K562 (cell line): Measurements from ENCODE around the gene EVI5. TPM values are rescaled to one million over a fixed set of nuclear protein-coding genes. Genes with fewer than 3 reads are reported as not detected.

Experiments used
- ATAC-seq: fragments of 200-7000 bp; cut with Tn5 transposase; 3 replicates; pipeline ENCODE4 v1.9.1; 2020; ENCODE audit warnings: moderate library complexity
- BruUV-seq: library from RNA; stranded (reverse); fragments of 400-500 nt; replicated peaks from 2 replicates; lab custom pipeline; 2021; lab: Mats Ljungman, UMichigan
- CTCF ChIA-PET: fragments of 300-600 bp; formaldehyde crosslinking; extraction: SDS; loops from one replicate; lab custom pipeline; 2021; ENCODE audit warnings: low intra/inter-chr PET ratio; lab: Yijun Ruan, JAX
- POLR2A ChIA-PET: fragments of 300-600, 350-650 bp; sonication (Branson Sonifier 250); formaldehyde crosslinking; extraction: SDS; loops from one replicate; lab custom pipeline; 2021; ENCODE audit warnings: antibody characterized with exemption, inconsistent platforms; lab: Yijun Ruan, JAX
- DNase-seq, 4 experiments: peaks; one replicate each; pipeline versions ENCODE4 v3.0.0 to v3.0.0-alpha.2; 2011 to 2018; ENCODE audit warnings: low spot score in 3 of 4, mixed read lengths in 3 of 4; ENCODE audit errors: extremely low read depth in 1 of 4
- FAIRE-seq: peaks from 2 replicates; lab custom pipeline; 2011; peaks lifted over from hg19 to GRCh38; lab: Jason Lieb, UNC
- H2AFZ ChIP-seq: 2 replicates; pipeline ENCODE4 v1.6.0; 2011; ENCODE audit warnings: low read depth, low read length, control low read depth, inconsistent platforms
- H3K27ac ChIP-seq: fragments of 200-600 bp; 3 replicates; pipeline ENCODE4 v1.8.0; 2011; ENCODE audit warnings: low read depth, mild to moderate bottlenecking, control low read depth, inconsistent platforms, low read length, moderate library complexity, mixed read lengths; ENCODE audit errors: extremely low read depth
- H3K27me3 ChIP-seq, 2 experiments: fragments of 300-600 bp in 1 of 2; 2 replicates in 1 of 2; 3 replicates in 1 of 2; pipeline versions ENCODE4 v1.6.0 to v1.8.0; 2011; ENCODE audit warnings: inconsistent platforms in 2 of 2, low read length in 2 of 2, mild to moderate bottlenecking in 1 of 2, mixed read lengths in 1 of 2, moderate library complexity in 1 of 2; ENCODE audit not compliant: control insufficient read depth in 2 of 2, insufficient read depth in 2 of 2
- H3K36me3 ChIP-seq: fragments of 300-600 bp; 3 replicates; pipeline ENCODE4 v1.8.0; 2011; ENCODE audit warnings: mild to moderate bottlenecking, low read length, inconsistent platforms; ENCODE audit not compliant: control insufficient read depth, insufficient read depth
- H3K4me1 ChIP-seq, 2 experiments: fragments of 200-600 bp in 1 of 2; replicated peaks in 1 of 2; 2 replicates in 1 of 2; 3 replicates in 1 of 2; pipeline versions ENCODE4 v1.5.1 to v1.8.0; 2011; ENCODE audit warnings: inconsistent platforms in 2 of 2, low read length in 2 of 2, mild to moderate bottlenecking in 1 of 2, mixed read lengths in 1 of 2, moderate library complexity in 1 of 2; ENCODE audit not compliant: control insufficient read depth in 2 of 2, insufficient read depth in 2 of 2
- H3K4me2 ChIP-seq: 2 replicates; pipeline ENCODE4 v1.6.1; 2011; ENCODE audit warnings: low read length, control low read depth, inconsistent platforms, mixed read lengths; ENCODE audit not compliant: insufficient read depth
- H3K4me3 ChIP-seq: fragments of 200-600 bp; sonication (generic), shearing (Covaris generic); 2 replicates; pipeline ENCODE4 v1.5.1; 2016; ENCODE audit warnings: control low read depth, inconsistent platforms
- H3K79me2 ChIP-seq: fragments of 200-600 bp; 3 replicates; pipeline ENCODE4 v1.8.0; 2011; ENCODE audit warnings: low read length, inconsistent platforms; ENCODE audit not compliant: control insufficient read depth, insufficient read depth
- H3K9ac ChIP-seq, 2 experiments: 2 replicates each; pipeline versions ENCODE4 v1.6.0 to v1.6.1; 2011; ENCODE audit warnings: low read depth in 2 of 2, low read length in 2 of 2, control low read depth in 1 of 2, inconsistent platforms in 1 of 2, mild to moderate bottlenecking in 1 of 2, mixed read lengths in 1 of 2; ENCODE audit not compliant: insufficient read depth in 1 of 2
- H3K9me1 ChIP-seq: one replicate; pipeline ENCODE4 v1.6.0; 2011; ENCODE audit warnings: inconsistent platforms, mild to moderate bottlenecking, low read length, moderate library complexity; ENCODE audit not compliant: control insufficient read depth, insufficient read depth
- H3K9me3 ChIP-seq: replicated peaks from 2 replicates; pipeline ENCODE4 v1.5.1; 2011; ENCODE audit warnings: low read depth, low read length, inconsistent platforms; ENCODE audit not compliant: control insufficient read depth, insufficient read depth
- H4K20me1 ChIP-seq: replicated peaks from 2 replicates; pipeline ENCODE4 v1.6.1; 2011; ENCODE audit warnings: low read length, inconsistent platforms, mixed read lengths; ENCODE audit not compliant: control insufficient read depth, insufficient read depth
- ARID3A ChIP-seq: IDR thresholded peaks from 2 replicates; pipeline ENCODE4 v1.6.1; 2012; ENCODE audit warnings: low read depth, low read length, improper control_type of control experiment, borderline replicate concordance
- BCOR ChIP-seq: fragments of 450-650 bp; IDR thresholded peaks from 2 replicates; pipeline ENCODE4 v1.6.1; 2016
- C11orf30 ChIP-seq: fragments of 450-650 bp; IDR thresholded peaks from 2 replicates; pipeline ENCODE4 v1.6.1; 2016; ENCODE audit warnings: low read depth, mild to moderate bottlenecking
- CBFA2T2 ChIP-seq: fragments of 450-650 bp; conservative IDR thresholded peaks from 2 replicates; pipeline ENCODE4 v1.6.1; 2017; ENCODE audit warnings: mild to moderate bottlenecking
- ERF ChIP-seq: fragments of 450-650 bp; formaldehyde crosslinking; IDR thresholded peaks from 2 replicates; pipeline ENCODE4 v1.4.0; 2020; ENCODE audit warnings: mild to moderate bottlenecking, mixed read lengths
- ETV5 ChIP-seq: sonication (generic); formaldehyde crosslinking; IDR thresholded peaks from 2 replicates; pipeline ENCODE4 v1.4.0; 2020; ENCODE audit warnings: low read depth, mild to moderate bottlenecking, missing genetic modification reagents
- HDAC8 ChIP-seq: fragments of 450-650 bp; IDR thresholded peaks from 2 replicates; pipeline ENCODE4 v1.6.1; 2016; ENCODE audit warnings: mild to moderate bottlenecking, missing genetic modification characterization, moderate library complexity, missing compliant biosample characterization
- NUFIP1 ChIP-seq: fragments of 450-650 bp; IDR thresholded peaks from 2 replicates; pipeline ENCODE4 v1.6.1; 2018; ENCODE audit not compliant: partially characterized antibody
- PHB2 ChIP-seq: fragments of 450-650 bp; IDR thresholded peaks from 2 replicates; pipeline ENCODE4 v1.6.1; 2017; ENCODE audit warnings: low read depth
- POLR2A ChIP-seq: fragments of 450-650 bp; conservative IDR thresholded peaks from 2 replicates; pipeline ENCODE4 v1.6.1; 2016
- PRMT5 ChIP-seq: sonication (generic); formaldehyde crosslinking; IDR thresholded peaks from 2 replicates; pipeline ENCODE4 v1.5.0; 2020; ENCODE audit warnings: missing genetic modification reagents
- SLC30A9 ChIP-seq: fragments of 250-450 bp; sonication (Bioruptor Pico); IDR thresholded peaks from 2 replicates; pipeline ENCODE4 v1.8.0; 2022; ENCODE audit warnings: mild to moderate bottlenecking, moderate library complexity
- TCF15 ChIP-seq: fragments of 250-450 bp; sonication (Bioruptor Pico); IDR thresholded peaks from 2 replicates; pipeline ENCODE4 v1.8.0; 2022; ENCODE audit warnings: moderate library complexity, mild to moderate bottlenecking, inconsistent platforms
- ZFX ChIP-seq: sonication (generic); formaldehyde crosslinking; IDR thresholded peaks from 2 replicates; pipeline ENCODE4 v1.8.0; 2022; ENCODE audit warnings: mild to moderate bottlenecking, missing genetic modification reagents, moderate library complexity
- in situ Hi-C: fragments of 300-500 bp; cut with MboI; formaldehyde crosslinking; loops from 4 replicates; pipeline ENCODE4 v1.15.0; 2018; ENCODE audit warnings: inconsistent platforms, mixed read lengths
- intact Hi-C: fragments of 100-400 bp; cut with micrococcal nuclease; formaldehyde crosslinking; loops from 2 replicates; pipeline ENCODE4 v1.14.2; 2022
- polyA plus RNA-seq, 8 experiments: library from polyadenylated mRNA; depleted of rRNA in 4 of 8; stranded (reverse) in 5 of 8; unstranded in 3 of 8; fragments of >200 nt; fragmentation: Nextera tagmentation in 2 of 8; fragmentation: Illumina TruSeq in 1 of 8; extraction: Ambion mirVana in 2 of 8; extraction: Trizol in 1 of 8; gene quantifications; 2 replicates each; pipeline versions ENCODE4 v1.2.1 to v1.2.3, GENCODE V29; 2011 to 2014; ENCODE audit warnings: inconsistent platforms in 1 of 8, missing spikeins in 1 of 8
- total RNA-seq, 7 experiments: library from RNA; depleted of rRNA in 6 of 7; stranded (reverse); fragments of >200 nt in 6 of 7; fragmentation: Illumina TruSeq in 2 of 7; extraction: Trizol in 2 of 7; gene quantifications; 2 replicates each; pipeline versions ENCODE4 v1.2.1 to v1.2.3, GENCODE V29; 2011 to 2021; ENCODE audit warnings: low replicate concordance in 1 of 7

EVI5 gene
- total and polyA plus RNA-seq, 9 of the 15 experiments (the other 6 are each of a cell fraction or from before 2014, with no cell fraction given): 1.7 to 50.1 (median 13.7) TPM

GRCh38 chr1:92503043-92503925, 281.6 kb downstream of the EVI5 start (continued):
- TF ChIP-seq SLC30A9 (CRISPR knock-in tag) (no peak), PHB2 (no peak), POLR2A (no peak), BCOR (no peak), ETV5 (CRISPR knock-in tag) (no peak), C11orf30 (peak; percentile 27; the same call in 1 of the 2 replicates), NUFIP1 (no peak), CBFA2T2 (no peak), TCF15 (CRISPR knock-in tag) (no peak), PRMT5 (CRISPR knock-in tag) (no peak)

GRCh38 chr1:92502247-92502646, 282.7 kb downstream of the EVI5 start:
- Histone ChIP-seq H3K4me1 (no peaks in the 10 kb centered on the region), H3K9me1 (no peaks in the 10 kb centered on the region), H3K79me2 (no peaks in the 10 kb centered on the region), H3K27me3 (no peaks in the 10 kb centered on the region), H3K9ac (no peak overlapping the region), H4K20me1 (no peaks in the 10 kb centered on the region), H2AFZ (no peak overlapping the region), H3K4me2 (no peak overlapping the region), H3K9me3 (no peaks in the 10 kb centered on the region), H3K36me3 (no peaks in the 10 kb centered on the region), H3K4me3 (no peak overlapping the region), H3K27ac (no peak overlapping the region)
- in situ Hi-C loops (no loop called here), intact Hi-C loops (no loop called here)
- no peak for DNase-seq
- BruUV-seq: no TSS peak
- ChIA-PET CTCF (no interaction called here), POLR2A (no interaction called here)
- FAIRE-seq: no peak
- ATAC-seq: no peak
- TF ChIP-seq ARID3A (no peak), ERF (CRISPR knock-in tag) (no peak), HDAC8 (tag) (no peak), ZFX (CRISPR knock-in tag) (no peak)
